Measurements from ENCODE around the gene STAMBP. TPM values are rescaled to one million over a fixed set of nuclear protein-coding genes. Genes with fewer than 3 reads are reported as not detected.

The STAMBP gene
- total RNA-seq, 1 donor from 2014 or later = 46.5 TPM

DNA sequence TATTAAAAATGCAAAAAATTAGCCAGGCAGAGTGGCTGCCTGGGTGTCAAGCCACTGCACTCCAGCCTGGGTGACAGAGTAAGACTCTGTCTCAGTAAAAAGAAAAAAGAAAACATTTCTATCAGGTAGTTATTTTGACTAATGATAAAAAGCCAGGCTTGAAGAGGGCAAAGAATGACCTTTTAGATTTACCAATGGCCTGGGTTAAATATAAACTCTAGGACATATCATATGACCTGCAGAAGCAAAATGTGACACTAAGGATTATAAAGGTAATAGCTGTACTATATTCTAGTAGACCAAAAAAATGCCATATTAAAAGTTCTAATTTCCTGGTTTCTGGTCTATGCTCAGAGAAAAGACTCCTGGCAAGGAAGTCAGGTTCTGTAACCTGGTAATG is 16.1 kb upstream of the STAMBP start:
- H4K20me1 ChIP-seq (ENCODE audit: insufficient read depth, low read length) = no peaks in the 10 kb centered on the region
- no peak overlapping the region for H3K4me3 ChIP-seq (ENCODE audit: insufficient read depth, low read depth, low read length)
- Mint-ChIP-seq H3K27ac (ENCODE audit: unreplicated experiment) (no peak overlapping the region), H3K27me3 (ENCODE audit: low read depth, unreplicated experiment) (peaks cover 40% of the 10 kb centered on the region), H3K4me1 (ENCODE audit: low read depth, unreplicated experiment) (no peaks in the 10 kb centered on the region), H3K36me3 (ENCODE audit: low read depth, unreplicated experiment) (peaks cover 2% of the 10 kb centered on the region), H3K4me3 (ENCODE audit: unreplicated experiment) (no peak overlapping the region), H3K9me3 (ENCODE audit: unreplicated experiment) (no peaks in the 10 kb centered on the region)
- no peak for FAIRE-seq
- no peak overlapping the region for H2AFZ ChIP-seq (ENCODE audit: low read depth, low read length)
- no peak overlapping the region for H3K27ac ChIP-seq (ENCODE audit: low read depth, low read length)
- no peak overlapping the region for H3K4me2 ChIP-seq (ENCODE audit: low read length)
- no peak for TF ChIP-seq CTCF (IDR thresholded peaks at IDR 0.05; ENCODE audit: insufficient read depth, low read depth, low read length)
- no peak for TF ChIP-seq EZH2 (IDR thresholded peaks at IDR 0.05; ENCODE audit: insufficient read depth, low read length)
- H3K36me3 ChIP-seq (ENCODE audit: insufficient read depth, low read length) = no peaks in the 10 kb centered on the region
- no peaks in the 10 kb centered on the region for H3K9me3 ChIP-seq (ENCODE audit: insufficient read depth, low read depth, low read length)
- H3K4me1 ChIP-seq (ENCODE audit: insufficient read depth, low read length) = no peaks in the 10 kb centered on the region
- no peak overlapping the region for H3K9ac ChIP-seq (ENCODE audit: low read length)
- no peak for DNase-seq (ENCODE audit: low read depth)
- no peaks in the 10 kb centered on the region for H3K79me2 ChIP-seq (ENCODE audit: insufficient read depth, low read length)
- H3K27me3 ChIP-seq (ENCODE audit: insufficient read depth, low read length) = peaks cover 27% of the 10 kb centered on the region

GRCh38 chr2:73818296-73818695 is 10.5 kb upstream of the STAMBP start:
- DNase-seq (ENCODE audit: low read depth) (no peak), FAIRE-seq (no peak)
- H3K79me2 ChIP-seq (ENCODE audit: insufficient read depth, low read length) = no peaks in the 10 kb centered on the region
- H3K27me3 ChIP-seq (ENCODE audit: insufficient read depth, low read length) = peaks cover 35% of the 10 kb centered on the region
- no peak overlapping the region for H2AFZ ChIP-seq (ENCODE audit: low read depth, low read length)
- Mint-ChIP-seq H3K9me3 (ENCODE audit: unreplicated experiment) (no peaks in the 10 kb centered on the region), H3K36me3 (ENCODE audit: low read depth, unreplicated experiment) (peaks cover 2% of the 10 kb centered on the region), H3K4me3 (ENCODE audit: unreplicated experiment) (no peak overlapping the region), H3K4me1 (ENCODE audit: low read depth, unreplicated experiment) (no peaks in the 10 kb centered on the region), H3K27me3 (ENCODE audit: low read depth, unreplicated experiment) (peaks cover 31% of the 10 kb centered on the region), H3K27ac (ENCODE audit: unreplicated experiment) (no peak overlapping the region)
- TF ChIP-seq EZH2 (IDR thresholded peaks at IDR 0.05; ENCODE audit: insufficient read depth, low read length) (no peak), CTCF (IDR thresholded peaks at IDR 0.05; ENCODE audit: insufficient read depth, low read depth, low read length) (no peak)
- H3K4me1 ChIP-seq (ENCODE audit: insufficient read depth, low read length) = no peaks in the 10 kb centered on the region
- H3K27ac ChIP-seq (ENCODE audit: low read depth, low read length) = no peak overlapping the region
- H3K36me3 ChIP-seq (ENCODE audit: insufficient read depth, low read length) = no peaks in the 10 kb centered on the region
- no peaks in the 10 kb centered on the region for H3K9me3 ChIP-seq (ENCODE audit: insufficient read depth, low read depth, low read length)
- no peak overlapping the region for H3K9ac ChIP-seq (ENCODE audit: low read length)
- H4K20me1 ChIP-seq (ENCODE audit: insufficient read depth, low read length) = no peaks in the 10 kb centered on the region
- H3K4me2 ChIP-seq (ENCODE audit: low read length) = no peak overlapping the region
- H3K4me3 ChIP-seq (ENCODE audit: insufficient read depth, low read depth, low read length) = no peak overlapping the region

DNA sequence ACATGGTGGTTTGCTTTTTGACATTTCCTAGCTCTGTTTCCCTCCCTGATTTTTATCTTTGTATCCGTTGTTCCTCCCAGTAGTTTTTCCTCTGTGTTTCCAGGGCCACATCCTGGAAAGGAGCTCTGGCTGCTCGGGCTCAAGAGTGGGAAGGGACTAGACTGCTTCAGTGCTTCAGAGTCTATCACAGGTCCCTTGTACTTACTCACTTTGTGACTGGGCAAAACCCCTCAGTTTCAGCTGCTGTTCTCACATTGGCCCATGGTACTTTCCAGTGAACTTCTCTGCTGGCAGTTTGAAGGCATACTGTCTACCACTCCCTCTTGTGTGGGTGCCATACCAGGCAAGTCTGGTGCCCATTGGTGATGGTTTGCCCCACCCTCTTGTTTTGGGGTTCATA is 7.5 kb upstream of the STAMBP start:
- H3K27ac Mint-ChIP-seq (ENCODE audit: unreplicated experiment) = no peak overlapping the region
- Histone ChIP-seq H3K36me3 (ENCODE audit: insufficient read depth, low read length) (no peaks in the 10 kb centered on the region), H4K20me1 (ENCODE audit: insufficient read depth, low read length) (no peaks in the 10 kb centered on the region)

More for the DNA sequence above, 7.5 kb upstream of the STAMBP start:
- no peaks in the 10 kb centered on the region for H3K79me2 ChIP-seq (ENCODE audit: insufficient read depth, low read length)
- no peaks in the 10 kb centered on the region for H3K9me3 ChIP-seq (ENCODE audit: insufficient read depth, low read depth, low read length)
- H3K4me1 ChIP-seq (ENCODE audit: insufficient read depth, low read length) = no peaks in the 10 kb centered on the region
- H3K27ac ChIP-seq (ENCODE audit: low read depth, low read length) = no peak overlapping the region
- no peak overlapping the region for H2AFZ ChIP-seq (ENCODE audit: low read depth, low read length)
- H3K27me3 ChIP-seq (ENCODE audit: insufficient read depth, low read length) = peaks cover 14% of the 10 kb centered on the region
- TF ChIP-seq CTCF (IDR thresholded peaks at IDR 0.05; ENCODE audit: insufficient read depth, low read depth, low read length) = no peak
- no peak for TF ChIP-seq EZH2 (IDR thresholded peaks at IDR 0.05; ENCODE audit: insufficient read depth, low read length)
- no peak for DNase-seq (ENCODE audit: low read depth)
- Mint-ChIP-seq H3K36me3 (ENCODE audit: low read depth, unreplicated experiment) (no peaks in the 10 kb centered on the region), H3K27me3 (ENCODE audit: low read depth, unreplicated experiment) (peaks cover 5% of the 10 kb centered on the region), H3K9me3 (ENCODE audit: unreplicated experiment) (no peaks in the 10 kb centered on the region), H3K4me1 (ENCODE audit: low read depth, unreplicated experiment) (no peaks in the 10 kb centered on the region), H3K4me3 (ENCODE audit: unreplicated experiment) (no peak overlapping the region)
- H3K4me2 ChIP-seq (ENCODE audit: low read length) = no peak overlapping the region
- FAIRE-seq = no peak
- no peak overlapping the region for H3K9ac ChIP-seq (ENCODE audit: low read length)
- no peak overlapping the region for H3K4me3 ChIP-seq (ENCODE audit: insufficient read depth, low read depth, low read length)
